Activated gamma-delta T cell (primary cell): ENCODE results near the gene DNM2.
"Not testable (repeated sequence)": the region's sequence is repeated elsewhere in the genome, so short reads cannot be mapped to it uniquely, and the experiment has no call there.

ENCODE experiments used
- DNase-seq: peaks from one replicate; lab custom pipeline; 2025; lab: John Stamatoyannopoulos, UW

The DNM2 gene

GRCh38 chr19:10752237-10752912 is 34.5 kb downstream of the DNM2 start:
- DNase-seq, result no peak

DNA sequence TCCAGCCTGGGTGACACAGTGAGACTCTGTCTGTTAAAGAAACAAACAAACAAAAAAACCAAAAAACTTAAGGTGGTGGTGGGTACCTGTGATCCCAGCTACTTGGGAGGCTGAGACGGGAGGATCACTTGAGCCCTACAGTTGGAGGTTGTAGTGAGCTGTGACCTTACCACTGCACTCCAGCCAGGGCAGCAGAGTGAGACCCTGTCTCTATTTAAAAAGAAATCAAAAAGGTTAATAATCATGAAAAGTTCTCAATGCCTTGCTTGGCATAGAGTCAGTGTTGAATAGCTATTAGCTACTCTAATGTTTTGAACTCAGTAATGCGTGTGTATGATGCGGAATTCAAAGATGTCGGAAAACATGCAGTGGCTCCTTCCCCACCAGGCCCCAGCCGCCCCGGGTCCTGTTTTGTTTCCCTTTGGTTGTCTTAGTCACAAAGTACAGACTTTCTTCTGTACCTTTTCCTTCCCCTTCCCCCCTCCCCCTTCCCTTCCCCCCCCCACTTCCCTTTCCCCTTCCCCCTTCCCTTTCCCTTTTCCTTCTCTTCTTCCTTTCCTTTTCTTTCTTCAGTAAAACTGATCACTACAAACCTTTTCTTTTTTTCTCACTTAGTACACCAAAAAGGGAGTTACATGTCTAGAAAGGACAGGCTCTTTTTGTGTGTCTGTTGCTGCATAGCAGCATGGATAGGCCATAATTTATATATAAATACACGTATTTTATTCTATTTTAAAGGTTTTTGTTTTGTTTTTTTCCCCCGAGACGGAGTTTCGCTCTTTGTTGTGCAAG is 35.2 kb downstream of the DNM2 start:
- DNase-seq, result no peak

GRCh38 chr19:10756371-10756770 is 38.5 kb downstream of the DNM2 start:
- DNase-seq, result no peak

GRCh38 chr19:10756791-10757190 is 38.9 kb downstream of the DNM2 start:
- no peak for DNase-seq

DNA sequence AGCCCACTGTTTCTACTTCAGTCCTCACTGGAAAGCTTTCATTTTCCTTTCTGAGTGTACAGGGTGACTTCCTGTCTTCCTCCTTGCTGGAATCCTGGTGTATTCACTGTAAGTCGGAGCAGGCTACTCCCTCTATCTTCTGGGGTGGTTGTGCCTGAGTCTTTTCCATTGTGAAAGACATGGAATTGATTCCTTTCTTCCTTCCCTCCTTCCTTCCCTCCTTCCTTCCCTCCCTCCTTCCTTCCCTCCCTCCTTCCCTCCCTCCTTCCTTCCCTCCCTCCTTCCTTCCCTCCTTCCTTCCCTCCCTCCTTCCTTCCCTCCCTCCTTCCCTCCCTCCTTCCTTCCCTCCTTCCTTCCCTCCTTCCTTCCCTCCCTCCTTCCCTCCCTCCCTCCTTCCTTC is 40.2 kb downstream of the DNM2 start:
- DNase-seq, result not testable (repeated sequence)

DNA sequence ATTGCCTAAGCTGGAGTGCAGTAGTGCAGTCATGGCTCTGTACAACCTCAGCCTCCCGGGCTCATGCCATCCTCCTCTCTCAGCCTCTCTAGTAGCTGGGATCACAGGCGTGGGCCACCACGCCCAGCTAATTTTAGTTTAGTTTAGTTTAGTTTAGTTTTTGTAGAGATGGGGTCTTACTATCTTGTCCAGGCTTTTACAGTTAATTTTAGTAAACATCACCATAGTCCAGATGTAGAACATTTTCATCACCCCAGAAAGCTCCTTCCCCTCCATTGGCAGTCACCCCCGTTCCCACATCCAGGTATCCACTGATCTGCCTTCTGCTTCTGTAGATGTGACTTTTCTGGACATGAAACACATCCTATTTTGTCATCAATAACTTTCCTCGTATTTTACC is 41.1 kb downstream of the DNM2 start:
- DNase-seq, result no peak

GRCh38 chr19:10760273-10760944 is 42.5 kb downstream of the DNM2 start:
- no peak for DNase-seq

- no peak for DNase-seq
Measured at GRCh38 chr19:10761443-10762250, 43.8 kb downstream of the DNM2 start.

DNA sequence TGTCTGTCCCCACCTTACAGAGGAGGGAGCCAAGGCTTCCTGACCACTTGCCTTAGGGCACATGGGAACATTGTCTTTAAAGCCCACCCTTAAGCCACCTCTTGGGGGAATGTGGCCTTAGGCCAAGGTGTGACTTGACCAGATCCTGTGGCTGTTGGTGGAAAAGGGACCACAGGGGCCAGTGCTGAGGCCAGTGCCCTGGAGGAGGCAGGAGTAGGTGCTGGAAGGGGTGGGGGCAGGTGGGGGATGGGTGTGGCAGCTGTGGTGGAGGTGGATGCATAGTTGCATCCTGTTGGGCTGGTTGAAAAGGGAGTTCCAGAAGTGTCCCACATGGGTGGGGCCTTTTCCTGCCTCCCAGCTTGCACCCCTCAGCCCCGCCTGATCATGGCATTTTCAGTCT is 44.8 kb downstream of the DNM2 start:
- DNase-seq, result no peak

GRCh38 chr19:10763411-10763810 is 45.5 kb downstream of the DNM2 start:
- no peak for DNase-seq

GRCh38 chr19:10763828-10764339 is 46.0 kb downstream of the DNM2 start:
- DNase-seq, result no peak

DNA sequence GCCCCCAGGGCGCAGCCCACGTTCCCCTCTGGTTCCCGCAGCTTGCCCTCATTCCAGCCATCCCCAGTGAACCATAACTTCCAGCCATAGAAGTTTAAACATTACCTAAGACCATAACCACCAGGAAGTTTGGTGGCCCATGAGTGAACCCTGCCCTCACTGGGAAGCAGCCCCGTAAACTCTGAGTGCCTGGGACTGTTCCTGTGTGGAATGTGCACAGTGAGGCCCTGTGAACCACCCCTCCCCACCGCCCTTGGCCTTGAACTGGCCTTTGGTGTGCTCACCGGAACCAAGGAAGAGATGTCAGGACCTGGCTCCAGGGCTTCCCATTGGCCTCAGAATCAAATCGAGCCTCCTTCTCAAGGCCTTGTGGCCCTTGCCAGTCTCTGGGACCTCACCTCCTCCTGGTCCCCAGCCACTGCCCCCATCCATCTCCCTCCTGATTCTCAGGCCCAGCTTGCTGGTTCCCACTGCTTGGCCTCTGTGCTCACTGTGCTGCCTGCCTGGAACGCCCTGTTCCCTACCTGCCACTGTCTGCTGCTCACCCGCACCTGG is 46.5 kb downstream of the DNM2 start:
- no peak for DNase-seq

- no peak for DNase-seq
Measured at GRCh38 chr19:10766049-10766623, 48.3 kb downstream of the DNM2 start.

DNA sequence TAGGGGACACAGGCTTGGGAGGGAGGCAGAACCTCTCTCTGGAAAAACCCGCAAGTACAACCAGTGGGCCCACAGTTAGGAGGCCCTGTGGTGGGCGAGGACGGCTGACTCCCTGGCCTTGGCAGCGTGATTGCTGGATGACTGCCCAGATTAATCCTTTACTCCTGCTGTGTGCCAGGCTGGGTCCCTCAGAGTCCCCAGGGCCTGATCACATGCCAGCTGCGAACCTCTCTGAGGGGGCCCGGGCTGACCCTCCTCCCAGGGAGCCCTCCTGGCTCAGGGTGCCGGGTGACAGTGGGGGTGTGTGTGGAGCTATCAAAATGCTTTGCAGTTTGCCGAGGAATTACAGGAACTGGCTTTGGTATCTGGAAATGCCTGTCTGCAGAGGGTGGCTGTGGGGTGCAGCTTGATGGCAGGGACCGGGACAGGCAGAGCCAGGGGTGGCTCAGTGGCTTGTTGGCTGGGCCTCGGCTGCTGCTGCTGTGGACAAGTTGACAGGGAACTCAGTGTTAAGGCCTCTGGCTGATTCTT is 48.9 kb downstream of the DNM2 start:
- no peak for DNase-seq

- no peak for DNase-seq
Measured at GRCh38 chr19:10767726-10768125, 49.8 kb downstream of the DNM2 start.

DNA sequence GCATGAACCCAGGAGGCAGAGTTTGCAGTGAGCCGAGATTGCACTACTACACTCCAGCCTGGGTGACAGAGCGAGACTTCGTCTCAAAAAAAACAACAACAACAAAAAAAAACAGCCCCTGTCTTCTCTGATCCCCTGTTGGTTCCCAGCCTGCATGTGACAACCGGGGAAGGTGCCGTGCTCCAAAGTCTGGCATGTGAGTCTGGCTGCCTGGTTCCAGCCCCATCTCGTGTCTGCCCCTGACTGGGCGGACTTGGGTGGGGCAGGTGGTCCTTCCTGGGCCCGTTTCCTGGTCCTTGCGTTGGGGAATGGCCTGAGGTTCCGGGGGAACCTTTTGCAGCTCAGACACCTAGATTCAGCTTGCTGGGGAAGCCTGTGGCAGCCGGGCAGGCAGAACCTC is 50.5 kb downstream of the DNM2 start:
- no peak for DNase-seq

- no peak for DNase-seq
Measured at GRCh38 chr19:10768936-10769335, 51.1 kb downstream of the DNM2 start.

DNA sequence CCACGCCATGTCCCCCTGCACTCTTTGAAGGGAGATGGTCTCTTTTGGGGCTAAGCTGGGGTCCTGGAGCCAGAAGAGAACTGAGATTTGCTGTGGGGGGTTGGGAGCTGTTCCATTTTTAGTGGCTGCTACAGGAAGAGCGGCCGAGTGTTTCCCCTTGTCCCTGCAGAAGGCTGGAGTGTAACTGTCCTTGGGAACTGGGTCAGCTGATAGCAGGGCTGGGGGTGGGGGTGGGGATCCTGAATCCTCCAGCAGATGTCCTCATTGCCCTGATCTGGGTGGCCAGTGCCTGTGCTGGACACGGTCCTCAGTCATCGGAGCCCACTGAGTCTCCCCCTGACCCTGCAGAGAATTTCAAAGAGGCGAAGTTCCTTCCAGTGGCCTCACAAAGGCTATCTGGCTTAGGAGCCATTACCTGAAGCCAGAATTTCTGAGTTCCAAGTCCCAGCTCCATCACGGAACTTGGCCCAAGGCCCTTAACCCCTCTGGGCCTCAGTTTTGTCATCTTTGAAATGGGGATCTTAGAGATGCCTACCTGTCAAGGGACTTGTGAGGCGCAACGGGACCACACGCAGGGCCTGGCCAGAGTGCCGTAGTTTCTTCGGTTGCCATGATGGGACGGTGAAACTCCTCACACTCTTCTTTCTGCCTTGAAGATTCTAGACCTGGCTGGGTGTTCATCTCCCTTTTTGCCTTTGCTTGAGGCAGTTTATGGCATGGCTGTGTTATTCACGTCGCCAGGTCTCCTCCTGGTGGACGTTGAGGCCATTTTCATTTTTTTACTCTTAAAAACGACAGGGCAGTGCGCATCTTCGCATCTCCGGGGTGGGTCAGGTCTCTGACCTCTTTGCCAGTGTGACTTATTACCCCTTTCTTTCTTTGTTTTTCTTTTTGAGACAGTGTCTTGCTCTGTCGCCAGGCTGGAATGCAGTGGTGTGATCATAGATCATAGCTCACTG is 51.9 kb downstream of the DNM2 start:
- no peak for DNase-seq

GRCh38 chr19:10773969-10774368 is 56.1 kb downstream of the DNM2 start:
- no peak for DNase-seq

DNA sequence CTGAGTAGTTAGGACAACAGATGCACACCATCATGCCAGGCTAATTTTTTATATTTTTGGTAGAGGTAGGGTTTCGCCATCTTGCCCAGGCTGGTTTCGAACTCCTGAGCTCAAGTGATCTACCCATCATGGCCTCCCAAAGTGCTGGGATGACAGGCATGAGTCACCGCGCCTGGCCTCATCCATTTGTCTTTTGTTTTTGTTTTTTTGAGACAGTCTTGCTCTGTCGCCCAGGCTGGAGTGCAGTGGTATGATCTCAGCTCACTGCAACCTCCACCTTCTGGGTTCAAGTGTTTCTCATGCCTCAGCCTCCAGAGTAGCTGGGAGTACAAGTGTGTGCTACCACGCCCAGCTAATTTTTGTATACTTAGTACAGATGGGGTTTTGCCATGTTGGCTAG is 57.0 kb downstream of the DNM2 start:
- no peak for DNase-seq
